ENCODE results near the gene CSMD2. TPM values are rescaled to one million over a fixed set of nuclear protein-coding genes. Genes with fewer than 3 reads are reported as not detected.

The CSMD2 gene
- total and polyA plus RNA-seq, 2 donors (not counting 1 experiment from before 2014, with no cell fraction given) = 2.2 to 7.6 TPM

GRCh38 chr1:33617451-33617850, 547.6 kb downstream of the CSMD2 start:
- no peaks in the 10 kb centered on the region for H3K4me1 ChIP-seq (ENCODE audit: control insufficient read depth, extremely low read depth, insufficient read depth, low read length)
- H3K9ac ChIP-seq (ENCODE audit: insufficient read depth, low read length) = no peak overlapping the region
- H4K20me1 ChIP-seq (ENCODE audit: control insufficient read depth, extremely low read depth, insufficient read depth, low read length) = no peaks in the 10 kb centered on the region
- no peak overlapping the region for H3K27ac ChIP-seq (ENCODE audit: insufficient read depth, low read length)
- H2AFZ ChIP-seq (ENCODE audit: low read length) = no peak overlapping the region
- TF ChIP-seq, protein P1, sequence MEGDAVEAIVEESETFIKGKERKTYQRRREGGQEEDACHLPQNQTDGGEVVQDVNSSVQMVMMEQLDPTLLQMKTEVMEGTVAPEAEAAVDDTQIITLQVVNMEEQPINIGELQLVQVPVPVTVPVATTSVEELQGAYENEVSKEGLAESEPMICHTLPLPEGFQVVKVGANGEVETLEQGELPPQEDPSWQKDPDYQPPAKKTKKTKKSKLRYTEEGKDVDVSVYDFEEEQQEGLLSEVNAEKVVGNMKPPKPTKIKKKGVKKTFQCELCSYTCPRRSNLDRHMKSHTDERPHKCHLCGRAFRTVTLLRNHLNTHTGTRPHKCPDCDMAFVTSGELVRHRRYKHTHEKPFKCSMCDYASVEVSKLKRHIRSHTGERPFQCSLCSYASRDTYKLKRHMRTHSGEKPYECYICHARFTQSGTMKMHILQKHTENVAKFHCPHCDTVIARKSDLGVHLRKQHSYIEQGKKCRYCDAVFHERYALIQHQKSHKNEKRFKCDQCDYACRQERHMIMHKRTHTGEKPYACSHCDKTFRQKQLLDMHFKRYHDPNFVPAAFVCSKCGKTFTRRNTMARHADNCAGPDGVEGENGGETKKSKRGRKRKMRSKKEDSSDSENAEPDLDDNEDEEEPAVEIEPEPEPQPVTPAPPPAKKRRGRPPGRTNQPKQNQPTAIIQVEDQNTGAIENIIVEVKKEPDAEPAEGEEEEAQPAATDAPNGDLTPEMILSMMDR (conservative IDR thresholded peaks at IDR 0.05 in 1 of 2, IDR thresholded peaks at IDR 0.05 in 1 of 2; ENCODE audit: low read depth in 1 of 2, low read length in 2 of 2) = no peak
- no peak for TF ChIP-seq EZH2 (IDR thresholded peaks at IDR 0.05; ENCODE audit: low read length, missing control alignments)
- H3K9me3 ChIP-seq (ENCODE audit: control insufficient read depth, insufficient read depth, low read depth, low read length) = no peaks in the 10 kb centered on the region
- DNase-seq (ENCODE audit: low read depth in 2 of 2) = no peak
- no peaks in the 10 kb centered on the region for H3K27me3 ChIP-seq (ENCODE audit: control insufficient read depth, insufficient read depth, low read length)
- H3K36me3 ChIP-seq (ENCODE audit: control insufficient read depth, insufficient read depth, low read length) = no peaks in the 10 kb centered on the region
- no peak overlapping the region for H3K4me2 ChIP-seq (ENCODE audit: extremely low read depth, insufficient read depth, low read length)
- H3K4me3 ChIP-seq (replicated peaks in 1 of 4; ENCODE audit: control extremely low read depth in 1 of 4, insufficient read depth in 1 of 4, low read depth in 3 of 4, low read length in 4 of 4) = no peak overlapping the region
- H3K79me2 ChIP-seq (ENCODE audit: control insufficient read depth, insufficient read depth, low read length) = no peaks in the 10 kb centered on the region

- Histone ChIP-seq H3K27ac (ENCODE audit: insufficient read depth, low read length) (no peak overlapping the region), H3K4me3 (replicated peaks in 1 of 4; ENCODE audit: control extremely low read depth in 1 of 4, insufficient read depth in 1 of 4, low read depth in 3 of 4, low read length in 4 of 4) (no peak overlapping the region), H3K36me3 (ENCODE audit: control insufficient read depth, insufficient read depth, low read length) (no peaks in the 10 kb centered on the region), H2AFZ (ENCODE audit: low read length) (no peak overlapping the region), H3K9me3 (ENCODE audit: control insufficient read depth, insufficient read depth, low read depth, low read length) (no peaks in the 10 kb centered on the region), H3K4me1 (ENCODE audit: control insufficient read depth, extremely low read depth, insufficient read depth, low read length) (no peaks in the 10 kb centered on the region), H3K9ac (ENCODE audit: insufficient read depth, low read length) (no peak overlapping the region), H3K79me2 (ENCODE audit: control insufficient read depth, insufficient read depth, low read length) (no peaks in the 10 kb centered on the region), H4K20me1 (ENCODE audit: control insufficient read depth, extremely low read depth, insufficient read depth, low read length) (no peaks in the 10 kb centered on the region), H3K27me3 (ENCODE audit: control insufficient read depth, insufficient read depth, low read length) (no peaks in the 10 kb centered on the region), H3K4me2 (ENCODE audit: extremely low read depth, insufficient read depth, low read length) (no peak overlapping the region)
- no peak for DNase-seq (ENCODE audit: low read depth in 2 of 2)
- TF ChIP-seq EZH2 (IDR thresholded peaks at IDR 0.05; ENCODE audit: low read length, missing control alignments) = no peak
- TF ChIP-seq, protein P1 (conservative IDR thresholded peaks at IDR 0.05 in 1 of 2, IDR thresholded peaks at IDR 0.05 in 1 of 2; ENCODE audit: low read depth in 1 of 2, low read length in 2 of 2) = no peak
Measured at GRCh38 chr1:33616780-33617179, 548.2 kb downstream of the CSMD2 start.

- Histone ChIP-seq H3K4me1 (ENCODE audit: control insufficient read depth, extremely low read depth, insufficient read depth, low read length) (no peaks in the 10 kb centered on the region), H3K27ac (ENCODE audit: insufficient read depth, low read length) (no peak overlapping the region), H3K9ac (ENCODE audit: insufficient read depth, low read length) (no peak overlapping the region), H3K9me3 (ENCODE audit: control insufficient read depth, insufficient read depth, low read depth, low read length) (no peaks in the 10 kb centered on the region), H3K4me2 (ENCODE audit: extremely low read depth, insufficient read depth, low read length) (no peak overlapping the region), H4K20me1 (ENCODE audit: control insufficient read depth, extremely low read depth, insufficient read depth, low read length) (no peaks in the 10 kb centered on the region), H3K79me2 (ENCODE audit: control insufficient read depth, insufficient read depth, low read length) (no peaks in the 10 kb centered on the region), H3K36me3 (ENCODE audit: control insufficient read depth, insufficient read depth, low read length) (no peaks in the 10 kb centered on the region), H3K4me3 (replicated peaks in 1 of 4; ENCODE audit: control extremely low read depth in 1 of 4, insufficient read depth in 1 of 4, low read depth in 3 of 4, low read length in 4 of 4) (no peak overlapping the region), H3K27me3 (ENCODE audit: control insufficient read depth, insufficient read depth, low read length) (no peaks in the 10 kb centered on the region), H2AFZ (ENCODE audit: low read length) (no peak overlapping the region)
- TF ChIP-seq EZH2 (IDR thresholded peaks at IDR 0.05; ENCODE audit: low read length, missing control alignments) = no peak
- TF ChIP-seq, protein P1 (conservative IDR thresholded peaks at IDR 0.05 in 1 of 2, IDR thresholded peaks at IDR 0.05 in 1 of 2; ENCODE audit: low read depth in 1 of 2, low read length in 2 of 2) = no peak
- no peak for DNase-seq (ENCODE audit: low read depth in 2 of 2)
Measured at GRCh38 chr1:33615546-33615945, 549.5 kb downstream of the CSMD2 start.
